NCI-H2081 treated with DMSO at 0.1 percent for 48 hours (cell line): Measurements from ENCODE around the gene DDX31.

Experiments
- DNase-seq: peaks from one replicate; lab custom pipeline; 2025; lab: John Stamatoyannopoulos, UW

The DDX31 gene

GRCh38 chr9:132634327-132634726 lies 35.5 kb downstream of the DDX31 start:
- no peak for DNase-seq

GRCh38 chr9:132632413-132633129 lies 37.2 kb downstream of the DDX31 start:
- DNase-seq: no peak

GRCh38 chr9:132631685-132632084 lies 38.1 kb downstream of the DDX31 start:
- DNase-seq: no peak

GRCh38 chr9:132631280-132631679 lies 38.5 kb downstream of the DDX31 start:
- DNase-seq: no peak

GRCh38 chr9:132630811-132631210 lies 39.0 kb downstream of the DDX31 start:
- DNase-seq: no peak

- no peak for DNase-seq
Measured at GRCh38 chr9:132630116-132630515, 39.7 kb downstream of the DDX31 start.

GRCh38 chr9:132628746-132629145 lies 41.0 kb downstream of the DDX31 start:
- no peak for DNase-seq

GRCh38 chr9:132627594-132627993 lies 42.2 kb downstream of the DDX31 start:
- no peak for DNase-seq

GRCh38 chr9:132627106-132627505 lies 42.7 kb downstream of the DDX31 start:
- DNase-seq: no peak

- DNase-seq: no peak
Measured at GRCh38 chr9:132626285-132626684, 43.5 kb downstream of the DDX31 start.

- DNase-seq: no peak
Measured at GRCh38 chr9:132622159-132622558, 47.6 kb downstream of the DDX31 start.

GRCh38 chr9:132616725-132617124 lies 53.1 kb downstream of the DDX31 start:
- no peak for DNase-seq

- DNase-seq: no peak
Measured at GRCh38 chr9:132615774-132616173, 54.0 kb downstream of the DDX31 start.

GRCh38 chr9:132614324-132614723 lies 55.5 kb downstream of the DDX31 start:
- no peak for DNase-seq

- DNase-seq: no peak
Measured at GRCh38 chr9:132610661-132611060, 59.1 kb downstream of the DDX31 start.

GRCh38 chr9:132609829-132610228 lies 60.0 kb downstream of the DDX31 start:
- DNase-seq: no peak

- no peak for DNase-seq
Measured at GRCh38 chr9:132609184-132609583, 60.6 kb downstream of the DDX31 start.

- no peak for DNase-seq
Measured at GRCh38 chr9:132606066-132606465, 63.7 kb downstream of the DDX31 start.

GRCh38 chr9:132605387-132605786 lies 64.4 kb downstream of the DDX31 start:
- DNase-seq: no peak

- DNase-seq: no peak
Measured at GRCh38 chr9:132602207-132602606, 67.6 kb downstream of the DDX31 start.

GRCh38 chr9:132600326-132600984 lies 69.3 kb downstream of the DDX31 start:
- no peak for DNase-seq

- DNase-seq: no peak
Measured at GRCh38 chr9:132597073-132597775, 72.6 kb downstream of the DDX31 start.

- no peak for DNase-seq
Measured at GRCh38 chr9:132596200-132596599, 73.6 kb downstream of the DDX31 start.
